ENCODE measurements around the gene SPEF2. TPM values are rescaled to one million over a fixed set of nuclear protein-coding genes. Genes with fewer than 3 reads are reported as not detected.

Gene SPEF2
- total and polyA plus RNA-seq, 10 of the 15 experiments (the other 5 are each of a cell fraction or from before 2014, with no cell fraction given), result 0.03 to 2.0 (median 0.07) TPM; not detected in 3

DNA sequence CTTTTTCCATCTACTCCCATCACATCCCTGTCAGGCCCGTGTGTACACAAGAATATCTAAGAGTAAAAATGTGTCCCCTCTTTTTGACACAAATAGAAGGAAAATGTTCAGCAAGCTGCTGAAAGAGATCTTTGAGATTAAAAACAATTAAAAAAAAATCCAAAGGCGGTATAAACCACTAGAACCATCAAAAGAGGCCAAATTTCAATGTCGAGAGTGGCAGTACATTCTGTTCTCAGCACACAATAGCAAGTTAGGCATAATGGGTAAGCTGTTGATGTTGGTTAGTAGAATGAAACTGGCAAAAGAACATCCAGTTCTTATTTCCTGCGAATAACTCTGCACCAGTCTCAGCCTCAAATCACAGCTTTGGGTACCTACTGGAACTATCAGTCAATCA lies 143.9 kb downstream of the SPEF2 start:
- H3K4me1 ChIP-seq (ENCODE audit: control insufficient read depth, insufficient read depth, low read length), result no peaks in the 10 kb centered on the region
- ChIA-PET SMC1A (ENCODE audit: uncharacterized antibody, unreplicated experiment) (interaction anchor here (1.0 to 2.5 kb wide), 2 partner anchors 15 to 112 kb away, joined by 3 to 9 read pairs; no protein-coding TSS in a partner anchor), POLR2A (no interaction called here), RAD21 (ENCODE audit: unreplicated experiment) (interaction anchor here (1.2 kb wide), 1 partner anchor 51 kb away, joined by 3 read pairs; no protein-coding TSS in a partner anchor), CTCF (interaction anchor here (1.3 kb wide), 1 partner anchor 15 kb away, joined by 3 read pairs; no protein-coding TSS in a partner anchor)
- DNase-seq (ENCODE audit: low read depth, low spot score) (no peak), FAIRE-seq (no peak), ATAC-seq (no peak)
- H3K4me3 ChIP-seq, result no peak overlapping the region
- H3K27ac ChIP-seq (ENCODE audit: control insufficient read depth, insufficient read depth), result no peak overlapping the region
- no peak overlapping the region for H3K4me2 ChIP-seq (ENCODE audit: control insufficient read depth, insufficient read depth)
- in situ Hi-C loops (cut with MboI), result no loop called here
- no peaks in the 10 kb centered on the region for H3K79me2 ChIP-seq (ENCODE audit: control insufficient read depth, insufficient read depth, low read length)
- no peaks in the 10 kb centered on the region; a peak in 1 of 4 replicates for H3K27me3 ChIP-seq (replicated peaks in 1 of 2; ENCODE audit: control insufficient read depth in 2 of 2, insufficient read depth in 2 of 2, low read length in 1 of 2)
- 27% methylated on average over 4 of the region's 4 CpGs for WGBS (ENCODE audit: insufficient coverage, insufficient replicate concordance, low lambda C conversion rate, missing lambda C conversion rate)
- no peak overlapping the region for H3K9ac ChIP-seq (ENCODE audit: control insufficient read depth, insufficient read depth, low read length)
- no peaks in the 10 kb centered on the region for H3K36me3 ChIP-seq (ENCODE audit: control insufficient read depth in 2 of 2, insufficient read depth in 2 of 2, low read length in 1 of 2)
- BruUV-seq (replicated peaks), result no TSS peak
- H3K9me3 ChIP-seq (replicated peaks; ENCODE audit: control insufficient read depth, insufficient read depth, low read length), result no peaks in the 10 kb centered on the region
- H4K20me1 ChIP-seq (ENCODE audit: control insufficient read depth, insufficient read depth), result no peaks in the 10 kb centered on the region
- no peak for TF ChIP-seq NFYB (IDR thresholded peaks at IDR 0.05; ENCODE audit: insufficient read depth, low read depth, low read length)
- TF ChIP-seq ESRRA (IDR thresholded peaks at IDR 0.05; ENCODE audit: low read length), result no peak
- TF ChIP-seq SRF (IDR thresholded peaks at IDR 0.05; ENCODE audit: low read depth in 2 of 2, low read length in 2 of 2), result no peak
- TF ChIP-seq PML (IDR thresholded peaks at IDR 0.05; ENCODE audit: low read length), result no peak
- no peak for TF ChIP-seq KLF5 (IDR thresholded peaks at IDR 0.05; ENCODE audit: partially characterized antibody)
- TF ChIP-seq ZNF622 (IDR thresholded peaks at IDR 0.05), result no peak
- no peak for TF ChIP-seq CREB1 (IDR thresholded peaks at IDR 0.05; ENCODE audit: low read depth)
- TF ChIP-seq, protein P1, sequence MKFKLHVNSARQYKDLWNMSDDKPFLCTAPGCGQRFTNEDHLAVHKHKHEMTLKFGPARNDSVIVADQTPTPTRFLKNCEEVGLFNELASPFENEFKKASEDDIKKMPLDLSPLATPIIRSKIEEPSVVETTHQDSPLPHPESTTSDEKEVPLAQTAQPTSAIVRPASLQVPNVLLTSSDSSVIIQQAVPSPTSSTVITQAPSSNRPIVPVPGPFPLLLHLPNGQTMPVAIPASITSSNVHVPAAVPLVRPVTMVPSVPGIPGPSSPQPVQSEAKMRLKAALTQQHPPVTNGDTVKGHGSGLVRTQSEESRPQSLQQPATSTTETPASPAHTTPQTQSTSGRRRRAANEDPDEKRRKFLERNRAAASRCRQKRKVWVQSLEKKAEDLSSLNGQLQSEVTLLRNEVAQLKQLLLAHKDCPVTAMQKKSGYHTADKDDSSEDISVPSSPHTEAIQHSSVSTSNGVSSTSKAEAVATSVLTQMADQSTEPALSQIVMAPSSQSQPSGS (IDR thresholded peaks at IDR 0.05; ENCODE audit: low read length), result no peak
- no peak for TF ChIP-seq ZNF384 (IDR thresholded peaks at IDR 0.05; ENCODE audit: borderline replicate concordance, low read depth, low read length)
- TF ChIP-seq CHD4 (IDR thresholded peaks at IDR 0.05), result no peak
- no peak for TF ChIP-seq CHD1 (IDR thresholded peaks at IDR 0.05; ENCODE audit: low read depth, low read length)
- no peak for TF ChIP-seq RAD51 (IDR thresholded peaks at IDR 0.05)
- no peak for TF ChIP-seq YY1 (IDR thresholded peaks at IDR 0.05; ENCODE audit: low read depth, low read length)
- intact Hi-C loops (cut with micrococcal nuclease; ENCODE audit: unreplicated experiment), result no loop called here
- no peak overlapping the region for H2AFZ ChIP-seq (ENCODE audit: control insufficient read depth, low read depth, low read length)
